GM18951 (cell line): ENCODE measurements around the gene CENPP.

Experiments used
- POLR2A ChIP-seq: IDR thresholded peaks from 4 replicates; pipeline ENCODE4 v1.6.1; 2011; ENCODE audit warnings: mild to moderate bottlenecking; ENCODE audit not compliant: insufficient read length, insufficient read depth; ENCODE audit errors: extremely low read depth
- in situ Hi-C: fragments of 300-500 bp; cut with MboI; formaldehyde crosslinking; loops from one replicate; pipeline ENCODE4 v1.12.0; 2022; ENCODE audit warnings: low sequenced_read_pairs, mixed read lengths, inconsistent platforms; ENCODE audit not compliant: unreplicated experiment

CENPP gene

GRCh38 chr9:92295240-92295790, 30.4 kb upstream of the CENPP start:
- in situ Hi-C loops = no loop called here
- TF ChIP-seq POLR2A = no peak

DNA sequence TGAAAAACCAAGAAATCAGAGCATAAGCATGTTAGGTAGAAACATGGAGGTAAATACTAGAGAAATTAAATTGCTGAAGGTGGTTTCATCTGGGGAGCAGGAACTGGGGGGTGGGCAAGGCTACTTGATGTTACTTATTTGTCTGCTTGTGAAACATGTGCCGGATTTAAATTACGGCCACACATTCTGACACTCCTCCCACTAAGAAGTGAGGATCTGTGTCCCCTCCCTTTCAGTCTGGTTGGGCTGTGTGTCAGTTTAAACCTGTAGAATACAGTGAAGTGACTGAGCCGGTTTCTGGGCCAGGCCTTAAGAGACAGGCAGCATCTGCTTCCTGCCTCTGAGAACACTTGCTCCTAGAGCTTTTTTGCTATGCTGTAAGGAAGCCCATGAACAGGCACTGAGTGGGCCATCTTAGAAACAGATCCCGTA, 29.9 kb upstream of the CENPP start:
- in situ Hi-C loops = no loop called here
- no peak for TF ChIP-seq POLR2A

- TF ChIP-seq POLR2A = no peak
- in situ Hi-C loops = no loop called here
These were observed 28.1 kb upstream of the CENPP start for GRCh38 chr9:92297611-92298010.

DNA sequence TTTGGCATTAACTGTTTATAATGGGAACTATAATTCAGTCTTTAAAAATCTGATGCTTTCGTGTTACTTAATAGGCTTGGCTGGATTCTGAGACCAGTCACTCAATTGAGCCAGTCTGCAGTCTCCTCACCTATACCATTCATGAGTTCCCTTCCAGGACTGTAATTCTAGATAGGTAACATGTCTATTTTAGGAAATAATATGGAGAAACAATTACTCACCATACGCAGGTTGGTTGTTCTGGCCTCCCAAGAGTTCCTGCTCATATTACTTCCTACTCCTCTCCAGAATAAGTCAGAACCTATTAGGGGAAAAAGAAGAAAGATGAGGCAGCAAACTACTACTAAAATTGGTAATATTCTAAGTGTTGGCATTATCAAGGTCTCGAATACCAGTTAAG, 27.7 kb upstream of the CENPP start:
- in situ Hi-C loops = no loop called here
- TF ChIP-seq POLR2A = no peak

GRCh38 chr9:92299116-92299515, 26.6 kb upstream of the CENPP start:
- TF ChIP-seq POLR2A = no peak
- in situ Hi-C loops = no loop called here

- TF ChIP-seq POLR2A = no peak
- in situ Hi-C loops = no loop called here
These were observed 24.8 kb upstream of the CENPP start for GRCh38 chr9:92300936-92301335.

DNA sequence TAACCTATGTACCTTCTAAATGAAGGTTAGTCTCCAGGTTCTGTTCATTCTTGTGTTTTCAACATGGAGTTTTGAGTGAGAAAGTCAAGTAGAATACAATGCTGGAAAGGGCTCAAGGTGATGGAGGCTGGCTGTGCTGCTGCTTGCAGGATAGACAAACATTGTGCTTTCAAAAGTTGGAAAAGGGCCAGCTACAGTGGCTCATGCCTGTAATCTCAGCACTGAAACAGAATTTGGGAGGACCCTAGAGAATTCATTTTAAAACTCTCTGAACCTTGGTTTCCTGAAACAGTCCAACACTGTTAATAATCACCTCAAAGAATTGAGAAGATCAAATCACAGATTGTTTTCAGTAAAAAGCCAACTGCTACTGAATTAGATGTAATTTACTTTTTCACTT, 16.9 kb upstream of the CENPP start:
- TF ChIP-seq POLR2A = no peak
- in situ Hi-C loops = no loop called here

- no peak for TF ChIP-seq POLR2A
- in situ Hi-C loops = no loop called here
These were observed 15.2 kb upstream of the CENPP start for GRCh38 chr9:92310562-92310961.

GRCh38 chr9:92312887-92313623, 12.7 kb upstream of the CENPP start:
- in situ Hi-C loops = no loop called here
- TF ChIP-seq POLR2A = no peak

GRCh38 chr9:92313624-92314012, 12.1 kb upstream of the CENPP start:
- TF ChIP-seq POLR2A = no peak
- in situ Hi-C loops = no loop called here

GRCh38 chr9:92315456-92315855, 10.3 kb upstream of the CENPP start:
- TF ChIP-seq POLR2A = no peak
- in situ Hi-C loops = no loop called here

DNA sequence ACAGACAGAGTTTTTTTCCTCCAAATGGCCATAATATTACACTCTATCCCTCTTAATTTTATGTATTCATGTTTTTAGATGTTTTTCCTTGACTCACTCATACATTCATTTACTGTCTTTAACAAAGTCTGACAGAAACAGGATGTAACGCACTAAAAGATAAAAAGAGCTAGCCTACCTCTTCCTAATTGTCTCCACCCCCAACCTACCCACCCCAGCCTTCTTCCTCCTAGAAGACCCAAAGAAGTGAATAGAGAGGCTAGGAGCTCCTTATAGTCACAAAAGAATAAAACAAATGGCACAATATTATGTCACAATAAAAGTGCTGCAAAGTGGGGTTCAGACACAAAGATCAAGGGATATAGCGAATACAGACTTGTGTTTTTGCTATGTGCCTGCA, 1.3 kb upstream of the CENPP start:
- TF ChIP-seq POLR2A = no peak
- in situ Hi-C loops = no loop called here

- TF ChIP-seq POLR2A = no peak
- in situ Hi-C loops = no loop called here
These were observed 874 bp upstream of the CENPP start for GRCh38 chr9:92324889-92325268.

- TF ChIP-seq POLR2A = peak; percentile 90
- in situ Hi-C loops = no loop called here
These were observed 293 bp downstream of the CENPP start for GRCh38 chr9:92325991-92326500.
